Stimulated activated CD8-positive, alpha-beta memory T cell treated with anti-CD3 and anti-CD28 coated beads, Interleukin-12 subunit alpha, Interleukin-12 subunit beta, amount 100 ng/mL, for 24 hours (primary cell): ENCODE data around the gene PNISR.
"Not testable (repeated sequence)": the region's sequence is repeated elsewhere in the genome, so short reads cannot be mapped to it uniquely, and the experiment has no call there.

ENCODE experiments used
- DNase-seq: peaks from one replicate; pipeline ENCODE4 v3.0.0-alpha.2; 2020; ENCODE audit errors: extremely low read depth

Gene PNISR, protein sequence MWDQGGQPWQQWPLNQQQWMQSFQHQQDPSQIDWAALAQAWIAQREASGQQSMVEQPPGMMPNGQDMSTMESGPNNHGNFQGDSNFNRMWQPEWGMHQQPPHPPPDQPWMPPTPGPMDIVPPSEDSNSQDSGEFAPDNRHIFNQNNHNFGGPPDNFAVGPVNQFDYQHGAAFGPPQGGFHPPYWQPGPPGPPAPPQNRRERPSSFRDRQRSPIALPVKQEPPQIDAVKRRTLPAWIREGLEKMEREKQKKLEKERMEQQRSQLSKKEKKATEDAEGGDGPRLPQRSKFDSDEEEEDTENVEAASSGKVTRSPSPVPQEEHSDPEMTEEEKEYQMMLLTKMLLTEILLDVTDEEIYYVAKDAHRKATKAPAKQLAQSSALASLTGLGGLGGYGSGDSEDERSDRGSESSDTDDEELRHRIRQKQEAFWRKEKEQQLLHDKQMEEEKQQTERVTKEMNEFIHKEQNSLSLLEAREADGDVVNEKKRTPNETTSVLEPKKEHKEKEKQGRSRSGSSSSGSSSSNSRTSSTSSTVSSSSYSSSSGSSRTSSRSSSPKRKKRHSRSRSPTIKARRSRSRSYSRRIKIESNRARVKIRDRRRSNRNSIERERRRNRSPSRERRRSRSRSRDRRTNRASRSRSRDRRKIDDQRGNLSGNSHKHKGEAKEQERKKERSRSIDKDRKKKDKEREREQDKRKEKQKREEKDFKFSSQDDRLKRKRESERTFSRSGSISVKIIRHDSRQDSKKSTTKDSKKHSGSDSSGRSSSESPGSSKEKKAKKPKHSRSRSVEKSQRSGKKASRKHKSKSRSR

GRCh38 chr6:99424761-99425646 is at the start of gene PNISR:
Gene PNISR, minus strand, starts transcription at chr6:99425308. Its CDS starts 10,649 bp downstream, at chr6:99414659.
- DNase-seq, result peak; percentile 67

GRCh38 chr6:99473730-99474129 is 48.6 kb upstream of the PNISR start:
- DNase-seq, result no peak

GRCh38 chr6:99471638-99472037 is 46.5 kb upstream of the PNISR start:
- DNase-seq, result no peak

DNA sequence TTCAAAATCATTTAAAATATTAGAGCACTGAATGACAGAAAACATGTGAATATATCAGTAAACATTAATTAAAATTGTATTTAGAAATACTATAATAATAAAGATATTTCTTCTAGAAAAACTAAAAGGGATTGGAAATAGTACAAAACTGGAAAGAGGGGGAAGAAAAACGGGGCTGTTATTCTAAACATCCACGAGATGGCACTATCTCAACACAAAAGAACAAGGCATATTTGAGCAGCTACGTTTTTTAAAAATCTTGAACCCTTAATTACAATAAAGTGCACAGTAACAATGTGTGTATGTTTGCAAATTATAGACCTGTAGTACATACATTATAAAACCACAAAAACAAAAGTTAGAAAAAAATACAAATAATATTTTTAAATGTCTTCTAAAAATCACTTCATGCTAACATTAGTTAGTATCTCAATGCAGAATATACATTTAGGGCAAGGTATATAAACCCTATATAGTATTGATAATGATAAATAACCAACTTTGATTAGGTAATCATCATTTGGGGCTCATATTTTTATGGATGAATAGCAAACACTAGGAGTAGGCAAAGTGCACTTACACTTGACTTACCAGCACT is 42.5 kb upstream of the PNISR start:
- no peak for DNase-seq

- DNase-seq, result not testable (repeated sequence)
Measured at GRCh38 chr6:99459133-99459532, 34.0 kb upstream of the PNISR start.

DNA sequence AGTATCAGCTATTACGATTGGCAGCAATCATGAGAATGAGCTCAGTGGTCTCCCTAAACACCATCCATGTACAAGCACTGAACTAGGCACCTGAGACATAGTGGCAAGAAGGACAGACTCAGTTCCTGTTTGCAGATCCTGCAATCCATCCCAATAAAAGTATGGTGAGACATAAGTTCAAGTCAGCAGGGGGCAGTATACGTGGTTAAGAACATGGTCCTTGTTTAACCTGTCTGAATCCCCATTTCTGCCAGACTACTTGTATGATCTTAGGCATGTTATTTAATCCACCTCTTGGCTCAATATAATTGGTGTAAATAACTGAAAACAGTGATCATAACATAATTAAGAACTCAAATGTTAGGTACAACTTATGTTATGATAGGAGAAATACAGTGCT is 33.2 kb upstream of the PNISR start:
- no peak for DNase-seq

DNA sequence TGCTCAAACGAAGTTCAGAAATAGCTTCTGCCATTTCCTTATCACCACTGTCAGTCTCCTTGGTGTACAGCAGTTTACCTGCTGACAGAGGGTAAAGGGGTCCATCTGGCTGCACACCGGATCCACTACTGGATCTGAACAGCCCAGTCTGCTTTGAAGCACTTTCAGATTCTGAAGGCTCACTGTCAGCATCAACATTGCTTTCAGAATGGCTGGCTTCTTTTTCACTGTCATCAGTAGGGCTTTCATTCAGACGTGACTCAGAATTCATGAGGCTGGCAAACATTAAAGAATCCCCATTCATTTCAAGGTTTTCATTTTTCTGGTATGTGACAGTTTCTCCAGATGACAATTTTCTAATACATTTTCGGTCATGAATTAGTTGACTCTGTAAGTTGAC is 21.0 kb upstream of the PNISR start:
- DNase-seq, result no peak

DNA sequence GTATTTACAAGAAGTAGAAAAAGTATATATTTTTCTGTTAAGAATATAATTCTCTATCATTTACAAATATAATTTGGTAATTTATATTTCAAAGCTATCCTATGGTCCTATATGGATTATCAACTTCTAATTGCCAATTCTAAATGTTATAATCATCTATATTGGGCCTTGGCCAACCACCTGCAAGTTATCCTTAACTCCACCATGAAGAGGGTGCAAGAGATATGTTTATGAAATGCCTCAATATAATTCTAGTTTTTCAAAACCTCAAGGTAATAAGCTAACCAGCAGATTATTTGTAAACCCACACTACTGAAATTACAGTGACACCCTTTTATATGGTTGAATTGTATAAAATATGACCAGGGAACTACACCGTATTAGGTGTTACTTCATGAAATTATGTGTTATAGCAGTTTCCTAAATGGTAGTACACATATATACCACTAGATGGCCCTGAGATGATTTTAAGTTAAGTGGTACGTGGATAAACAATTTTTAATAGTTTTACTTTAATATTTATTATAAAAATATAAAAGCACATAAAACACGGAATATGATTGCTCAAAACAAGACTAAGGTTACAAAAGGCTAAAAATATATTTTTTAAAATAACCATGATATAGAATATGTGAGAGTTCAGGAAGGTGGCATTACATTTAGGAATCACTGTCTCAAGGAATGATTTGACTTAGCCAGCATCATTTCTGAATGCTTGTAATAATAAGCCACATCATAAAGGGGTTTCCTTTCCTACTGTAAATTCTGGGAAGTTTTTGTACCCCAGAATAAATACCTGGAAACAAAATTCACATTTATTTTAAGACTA is 9.8 kb upstream of the PNISR start:
- no peak for DNase-seq

GRCh38 chr6:99432877-99433276 is 7.8 kb upstream of the PNISR start:
- DNase-seq, result no peak

- no peak for DNase-seq
Measured at GRCh38 chr6:99431901-99432300, 6.8 kb upstream of the PNISR start.

DNA sequence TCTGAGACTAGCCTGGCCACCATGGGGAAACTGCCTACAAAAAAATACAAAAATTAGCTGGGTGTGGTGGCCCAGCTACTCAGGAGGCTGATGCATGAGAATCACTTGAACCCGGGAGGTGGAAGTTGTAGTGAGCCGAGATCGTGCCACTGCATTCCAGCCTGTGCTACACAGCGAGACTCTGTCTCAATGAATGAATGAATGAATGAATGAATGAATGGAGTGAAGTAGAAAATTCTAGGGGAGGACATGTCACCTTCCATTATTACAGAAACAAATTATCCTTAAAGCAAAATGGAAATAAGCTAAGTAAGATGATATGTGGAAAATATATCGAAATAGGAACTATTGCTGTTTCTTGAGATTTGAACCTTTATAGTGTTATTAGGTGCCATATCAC is 2.9 kb upstream of the PNISR start:
- no peak for DNase-seq

DNA sequence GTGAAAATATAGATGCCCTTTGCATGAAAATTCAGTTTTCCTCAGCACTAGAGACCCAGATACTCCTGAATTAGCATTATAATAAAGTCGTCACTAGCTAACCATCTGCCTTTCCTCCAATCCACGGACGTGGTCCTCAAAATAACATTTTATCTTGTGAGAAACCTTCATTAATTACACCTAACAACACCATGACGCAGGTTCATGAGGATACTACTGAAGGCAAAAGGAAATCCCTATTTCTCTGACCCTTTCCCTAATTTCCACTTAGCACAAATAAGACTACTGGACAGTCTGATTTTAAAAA is 1.3 kb upstream of the PNISR start:
- DNase-seq, result no peak

GRCh38 chr6:99425647-99426450 is 741 bp upstream of the PNISR start:
- peak; percentile 31 for DNase-seq

GRCh38 chr6:99424022-99424421 is 1.1 kb downstream of the PNISR start:
- DNase-seq, result no peak

- no peak for DNase-seq
Measured at GRCh38 chr6:99422912-99423311, 2.2 kb downstream of the PNISR start.

DNA sequence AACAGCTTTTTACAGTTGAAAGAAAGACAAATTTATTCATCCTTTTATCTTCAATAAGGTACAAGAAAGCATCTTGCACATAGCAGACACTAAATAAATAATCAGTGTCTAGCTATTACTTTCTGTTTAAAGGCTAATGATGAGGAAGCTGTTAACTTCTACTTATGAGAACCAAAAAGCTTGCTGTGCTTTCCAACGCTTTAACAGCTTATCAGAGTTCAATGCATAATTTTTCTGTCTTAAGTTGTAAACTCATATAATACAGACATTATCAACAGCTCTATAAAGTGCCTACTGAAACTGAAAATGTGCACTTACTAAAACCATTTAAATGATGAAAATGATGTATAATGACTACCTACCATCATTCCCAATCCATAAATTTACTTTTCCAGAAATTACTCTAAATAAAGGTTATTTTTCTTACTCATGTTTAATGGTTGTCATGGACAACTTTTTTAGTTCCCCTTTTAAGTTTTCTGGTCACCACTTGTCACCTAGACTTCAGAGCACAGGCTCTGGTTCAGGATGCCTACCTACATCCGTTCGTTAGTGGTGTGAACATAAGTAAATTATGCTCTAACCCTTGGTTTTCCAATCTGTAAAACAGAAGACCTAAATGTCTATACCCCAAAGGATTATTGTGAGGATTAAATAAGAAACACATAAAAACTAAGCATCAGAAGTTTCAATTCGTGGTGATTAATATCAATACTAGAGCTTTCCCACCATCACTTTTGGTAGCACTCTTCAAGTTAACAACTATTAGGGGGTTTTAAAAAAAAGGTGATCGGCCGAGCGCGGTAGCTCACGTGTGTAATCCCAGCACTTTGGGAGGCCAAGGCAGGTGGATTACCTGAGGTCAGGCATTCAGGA is 8.0 kb downstream of the PNISR start:
- no peak for DNase-seq

DNA sequence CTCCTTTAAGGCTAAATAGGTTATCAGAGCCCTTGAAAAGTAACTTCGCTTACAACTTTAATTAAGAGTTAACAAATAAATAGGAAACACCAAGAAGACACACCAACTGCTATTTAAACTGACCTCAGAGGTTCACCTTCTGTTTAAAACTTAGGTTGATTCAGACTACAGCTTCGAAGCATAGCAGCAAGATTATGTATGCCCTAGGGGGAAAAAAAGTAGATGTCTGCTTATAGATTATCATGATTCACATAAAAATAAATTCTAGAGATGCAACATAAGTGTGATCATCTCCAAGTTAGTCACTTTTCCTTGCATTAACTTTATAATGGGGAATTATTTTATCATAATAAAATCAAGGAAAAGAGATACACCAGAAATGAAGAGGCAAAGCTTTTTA is 8.9 kb downstream of the PNISR start:
- DNase-seq, result no peak

- DNase-seq, result no peak
Measured at GRCh38 chr6:99415446-99415845, 9.7 kb downstream of the PNISR start.

DNA sequence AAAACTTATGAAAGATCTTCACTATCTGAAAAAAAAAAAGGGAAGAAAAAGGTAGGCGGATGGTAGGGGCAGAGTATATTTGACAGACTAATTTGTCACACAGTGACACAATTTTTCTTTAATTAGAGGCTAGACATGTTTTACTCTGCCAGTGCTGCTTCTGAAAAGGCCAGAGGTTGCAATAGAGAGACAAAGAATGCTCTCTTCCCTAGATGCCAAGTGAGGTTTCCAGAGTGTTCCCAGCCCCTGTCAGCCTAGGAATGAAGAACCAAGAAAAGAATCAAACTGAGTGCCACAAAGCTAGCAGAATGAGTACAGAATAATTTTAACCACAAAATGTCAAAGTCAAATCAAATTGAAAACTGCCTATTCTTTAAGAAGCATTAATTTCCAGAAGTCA is 13.0 kb downstream of the PNISR start:
- DNase-seq, result no peak
